Measurements from ENCODE around the gene LPP. TPM values are rescaled to one million over a fixed set of nuclear protein-coding genes. Genes with fewer than 3 reads are reported as not detected.
A peak's percentile ranks its signal among the peaks of the same experiment; 100 is the strongest.

LPP gene
- total RNA-seq, 1 donor from 2014 or later: 97.4 TPM

- intact Hi-C loops (cut with micrococcal nuclease): no loop called here
- DNase-seq: no peak
- Histone ChIP-seq H3K27ac (replicated peaks) (no peak overlapping the region), H3K27me3 (ENCODE audit: low read depth) (no peaks in the 10 kb centered on the region), H3K9me3 (replicated peaks) (peaks cover 13% of the 10 kb centered on the region), H3K4me3 (no peak overlapping the region), H3K4me1 (peaks cover 60% of the 10 kb centered on the region), H3K36me3 (no peaks in the 10 kb centered on the region)
- no peak for TF ChIP-seq CTCF (IDR thresholded peaks at IDR 0.05; ENCODE audit: borderline replicate concordance)
Measured at GRCh38 chr3:188336178-188336577, 182.2 kb downstream of the LPP start.

GRCh38 chr3:188337232-188337631, 183.3 kb downstream of the LPP start:
- intact Hi-C loops (cut with micrococcal nuclease): no loop called here
- Histone ChIP-seq H3K4me1 (peaks cover 66% of the 10 kb centered on the region), H3K27me3 (ENCODE audit: low read depth) (no peaks in the 10 kb centered on the region)

GRCh38 chr3:188338086-188338485, 184.1 kb downstream of the LPP start:
- no peaks in the 10 kb centered on the region for H3K36me3 ChIP-seq
- no peaks in the 10 kb centered on the region for H3K27me3 ChIP-seq (ENCODE audit: low read depth)
- H3K9me3 ChIP-seq (replicated peaks): peaks cover 13% of the 10 kb centered on the region
- DNase-seq: no peak
- no peak overlapping the region for H3K4me3 ChIP-seq
- H3K27ac ChIP-seq (replicated peaks): peak overlapping the region; percentile 16
- intact Hi-C loops (cut with micrococcal nuclease): no loop called here
- peaks cover 65% of the 10 kb centered on the region for H3K4me1 ChIP-seq
- no peak for TF ChIP-seq CTCF (IDR thresholded peaks at IDR 0.05; ENCODE audit: borderline replicate concordance)

More at GRCh38 chr3:188337232-188337631, 183.3 kb downstream of the LPP start:
- no peak overlapping the region for H3K4me3 ChIP-seq
- TF ChIP-seq CTCF (IDR thresholded peaks at IDR 0.05; ENCODE audit: borderline replicate concordance): no peak
- peak overlapping the region; percentile 16 for H3K27ac ChIP-seq (replicated peaks)
- no peak for DNase-seq
- peaks cover 13% of the 10 kb centered on the region for H3K9me3 ChIP-seq (replicated peaks)
- H3K36me3 ChIP-seq: no peaks in the 10 kb centered on the region

GRCh38 chr3:188339410-188340295, 185.7 kb downstream of the LPP start:
- Histone ChIP-seq H3K27me3 (ENCODE audit: low read depth) (no peaks in the 10 kb centered on the region), H3K27ac (replicated peaks) (peak overlapping the region; percentile 56), H3K4me3 (no peak overlapping the region), H3K36me3 (no peaks in the 10 kb centered on the region), H3K9me3 (replicated peaks) (peaks cover 13% of the 10 kb centered on the region), H3K4me1 (peaks cover 64% of the 10 kb centered on the region)
- intact Hi-C loops (cut with micrococcal nuclease): no loop called here
- TF ChIP-seq CTCF (IDR thresholded peaks at IDR 0.05; ENCODE audit: borderline replicate concordance): no peak
- no peak for DNase-seq

GRCh38 chr3:188341501-188341900, 187.5 kb downstream of the LPP start:
- H3K27ac ChIP-seq (replicated peaks): peak overlapping the region; percentile 87
- no peaks in the 10 kb centered on the region for H3K36me3 ChIP-seq
- no peak for DNase-seq
- no peak overlapping the region for H3K4me3 ChIP-seq
- intact Hi-C loops (cut with micrococcal nuclease): no loop called here
- no peaks in the 10 kb centered on the region for H3K27me3 ChIP-seq (ENCODE audit: low read depth)
- TF ChIP-seq CTCF (IDR thresholded peaks at IDR 0.05; ENCODE audit: borderline replicate concordance): no peak
- H3K9me3 ChIP-seq (replicated peaks): no peaks in the 10 kb centered on the region
- peaks cover 78% of the 10 kb centered on the region for H3K4me1 ChIP-seq
